ENCODE data around the gene PKP1.

GRCh38 chr1:201350361-201350725, 67.0 kb downstream of the PKP1 start:
- no peak for TF ChIP-seq CTCF (IDR thresholded peaks at IDR 0.05)
- no peak for TF ChIP-seq POLR2AphosphoS5 (IDR thresholded peaks at IDR 0.05)
- no peak for TF ChIP-seq POLR2A (IDR thresholded peaks at IDR 0.05)
